Prostate gland (tissue), 2 donors: ENCODE results near the gene SCARB1.

ENCODE experiments used
- POLR2A ChIP-seq: fragments of 450-650 bp; IDR thresholded peaks from one replicate; pipeline ENCODE4 v1.6.1; 2016; ENCODE audit warnings: antibody characterized with exemption, mild to moderate bottlenecking
- TF ChIP-seq, protein P1 (sequence below), 4 experiments: fragments of 200-600 bp in 2 of 4; fragments of 450-650 bp in 2 of 4; sonication (generic) in 2 of 4; IDR thresholded peaks; 1 replicate in 3 of 4; 2 replicates in 1 of 4; pipeline ENCODE4 v1.5.1; 2016 to 2019; ENCODE audit warnings: antibody characterized with exemption in 4 of 4, mild to moderate bottlenecking in 2 of 4, moderate library complexity in 2 of 4

DNA sequence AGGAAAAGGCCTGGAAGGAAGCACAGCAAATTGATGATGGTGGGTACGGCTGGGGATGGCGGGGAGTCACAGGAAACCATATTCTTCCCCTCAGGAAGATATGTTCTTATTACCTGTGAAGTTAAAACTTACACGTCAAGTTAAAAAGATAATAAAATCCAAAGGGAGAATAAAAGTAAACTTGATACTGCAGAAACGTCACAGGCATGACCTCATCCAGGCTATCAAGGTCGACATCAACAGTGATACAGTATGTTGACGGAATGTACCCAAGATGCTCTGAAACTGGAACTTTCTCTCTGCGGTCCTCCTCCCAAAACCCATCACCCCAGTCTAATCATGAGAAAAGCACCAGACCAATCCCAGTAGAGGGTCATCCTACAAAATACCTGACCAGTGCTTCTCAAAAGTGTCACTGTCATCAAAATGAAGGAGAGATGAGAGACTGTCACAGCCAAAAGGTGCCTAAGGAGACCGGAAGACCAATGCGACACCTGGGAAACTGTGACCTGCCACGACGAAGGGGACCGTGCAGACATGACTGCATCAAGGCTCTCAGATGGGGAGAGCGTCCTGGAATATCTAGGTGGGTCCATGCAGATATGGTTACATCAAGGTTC is 74.6 kb downstream of the SCARB1 start:
- no peak for TF ChIP-seq POLR2A
- TF ChIP-seq, protein P1, sequence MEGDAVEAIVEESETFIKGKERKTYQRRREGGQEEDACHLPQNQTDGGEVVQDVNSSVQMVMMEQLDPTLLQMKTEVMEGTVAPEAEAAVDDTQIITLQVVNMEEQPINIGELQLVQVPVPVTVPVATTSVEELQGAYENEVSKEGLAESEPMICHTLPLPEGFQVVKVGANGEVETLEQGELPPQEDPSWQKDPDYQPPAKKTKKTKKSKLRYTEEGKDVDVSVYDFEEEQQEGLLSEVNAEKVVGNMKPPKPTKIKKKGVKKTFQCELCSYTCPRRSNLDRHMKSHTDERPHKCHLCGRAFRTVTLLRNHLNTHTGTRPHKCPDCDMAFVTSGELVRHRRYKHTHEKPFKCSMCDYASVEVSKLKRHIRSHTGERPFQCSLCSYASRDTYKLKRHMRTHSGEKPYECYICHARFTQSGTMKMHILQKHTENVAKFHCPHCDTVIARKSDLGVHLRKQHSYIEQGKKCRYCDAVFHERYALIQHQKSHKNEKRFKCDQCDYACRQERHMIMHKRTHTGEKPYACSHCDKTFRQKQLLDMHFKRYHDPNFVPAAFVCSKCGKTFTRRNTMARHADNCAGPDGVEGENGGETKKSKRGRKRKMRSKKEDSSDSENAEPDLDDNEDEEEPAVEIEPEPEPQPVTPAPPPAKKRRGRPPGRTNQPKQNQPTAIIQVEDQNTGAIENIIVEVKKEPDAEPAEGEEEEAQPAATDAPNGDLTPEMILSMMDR (IDR thresholded peaks at IDR 0.05) = no peak
